T-helper 1 cell (primary cell): Measurements from ENCODE around the gene LRRC46.

Source experiments
- DNase-seq, 5 donors: peaks; one replicate each; pipeline ENCODE4 v3.0.0-alpha.2; 2012 to 2020

LRRC46 gene

GRCh38 chr17:47834756-47835155 lies 3.3 kb downstream of the LRRC46 start:
- DNase-seq, result no peak

GRCh38 chr17:47836601-47837000 lies 5.1 kb downstream of the LRRC46 start:
- DNase-seq, result no peak

DNA sequence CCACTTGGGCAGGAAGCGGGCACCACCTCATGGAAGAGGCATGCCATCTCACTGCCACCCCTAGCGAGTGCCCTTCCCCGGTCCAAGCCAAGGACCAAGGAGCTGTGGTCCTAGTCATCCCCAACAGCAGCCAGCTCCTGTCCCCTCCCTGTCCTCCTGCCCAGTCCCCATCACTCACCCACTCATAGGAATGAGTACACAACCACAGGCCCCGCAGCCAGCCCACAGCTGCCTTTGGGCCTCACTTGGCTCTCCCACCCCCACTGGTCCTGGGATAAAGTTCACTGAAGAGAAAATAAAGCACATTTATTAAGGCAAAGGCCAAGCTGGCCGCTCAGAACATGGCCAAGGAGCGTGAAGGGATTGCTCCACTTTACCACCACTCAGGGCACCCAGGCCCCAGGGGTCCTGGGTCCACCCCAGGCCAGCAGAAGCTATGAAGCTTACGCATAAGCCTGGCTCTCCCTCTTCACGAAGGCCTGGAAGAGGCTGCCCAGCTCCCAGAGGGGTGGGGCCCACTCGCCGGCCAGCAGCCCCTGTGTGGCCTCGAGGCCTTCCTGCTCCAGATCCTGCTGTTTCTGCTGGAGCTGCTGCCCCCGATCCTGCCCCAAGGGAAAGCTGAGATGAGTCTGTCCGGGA lies 6.0 kb downstream of the LRRC46 start:
- no peak for DNase-seq

- no peak for DNase-seq
Observed at GRCh38 chr17:47838636-47839035, 7.2 kb downstream of the LRRC46 start.

DNA sequence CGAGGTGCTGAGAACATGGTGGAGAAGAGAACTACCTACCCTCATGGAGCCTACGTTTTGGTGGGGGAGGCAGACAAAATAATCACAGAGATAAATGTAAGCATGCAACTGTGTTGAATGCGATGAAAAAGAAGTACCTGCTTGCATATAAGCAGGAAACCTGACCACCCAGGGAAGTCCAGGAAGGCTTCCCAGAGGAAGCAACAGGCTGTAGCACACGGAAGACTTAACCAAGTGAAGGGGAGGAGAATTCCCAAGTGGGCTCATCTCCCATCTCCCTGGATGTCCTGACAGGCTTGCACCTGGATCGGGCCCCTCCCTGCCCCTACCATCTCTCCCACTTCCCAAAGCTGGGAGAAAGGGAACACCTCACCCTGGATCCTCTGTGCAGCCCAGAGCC lies 7.6 kb downstream of the LRRC46 start:
- DNase-seq, result no peak

- DNase-seq, result no peak
Observed at GRCh38 chr17:47840001-47840741, 8.7 kb downstream of the LRRC46 start.

- peak; percentile 66 to 88 (median 75) for DNase-seq
Observed at GRCh38 chr17:47840742-47841487, 9.4 kb downstream of the LRRC46 start, which contains the start of gene SCRN2. Gene SCRN2, minus strand, starts transcription at chr17:47841273. Its CDS starts 430 bp downstream, at chr17:47840843.

- DNase-seq, result no peak
Observed at GRCh38 chr17:47841488-47842291, 10.2 kb downstream of the LRRC46 start.

- no peak for DNase-seq
Observed at GRCh38 chr17:47843391-47843730, 11.9 kb downstream of the LRRC46 start.

DNA sequence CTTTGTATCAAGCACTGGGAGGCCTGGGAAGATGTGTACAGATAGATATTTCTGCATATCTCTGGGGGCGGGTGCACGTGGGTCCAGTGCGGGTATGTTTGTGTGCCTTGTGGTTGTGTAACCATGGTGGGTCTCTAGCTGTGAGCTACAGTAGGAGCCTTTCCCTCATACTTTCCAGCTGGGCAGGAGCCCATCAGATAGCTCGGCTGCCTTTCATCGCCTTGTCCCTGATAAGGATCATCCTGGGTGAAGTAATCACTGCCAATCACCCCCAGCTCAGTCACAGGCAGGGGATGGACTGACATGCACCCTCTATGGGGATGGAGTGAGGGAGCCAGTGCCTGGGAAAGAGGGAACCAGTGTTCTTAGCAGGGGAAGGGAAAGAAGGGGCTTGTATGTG lies 12.8 kb downstream of the LRRC46 start:
- DNase-seq, result no peak

DNA sequence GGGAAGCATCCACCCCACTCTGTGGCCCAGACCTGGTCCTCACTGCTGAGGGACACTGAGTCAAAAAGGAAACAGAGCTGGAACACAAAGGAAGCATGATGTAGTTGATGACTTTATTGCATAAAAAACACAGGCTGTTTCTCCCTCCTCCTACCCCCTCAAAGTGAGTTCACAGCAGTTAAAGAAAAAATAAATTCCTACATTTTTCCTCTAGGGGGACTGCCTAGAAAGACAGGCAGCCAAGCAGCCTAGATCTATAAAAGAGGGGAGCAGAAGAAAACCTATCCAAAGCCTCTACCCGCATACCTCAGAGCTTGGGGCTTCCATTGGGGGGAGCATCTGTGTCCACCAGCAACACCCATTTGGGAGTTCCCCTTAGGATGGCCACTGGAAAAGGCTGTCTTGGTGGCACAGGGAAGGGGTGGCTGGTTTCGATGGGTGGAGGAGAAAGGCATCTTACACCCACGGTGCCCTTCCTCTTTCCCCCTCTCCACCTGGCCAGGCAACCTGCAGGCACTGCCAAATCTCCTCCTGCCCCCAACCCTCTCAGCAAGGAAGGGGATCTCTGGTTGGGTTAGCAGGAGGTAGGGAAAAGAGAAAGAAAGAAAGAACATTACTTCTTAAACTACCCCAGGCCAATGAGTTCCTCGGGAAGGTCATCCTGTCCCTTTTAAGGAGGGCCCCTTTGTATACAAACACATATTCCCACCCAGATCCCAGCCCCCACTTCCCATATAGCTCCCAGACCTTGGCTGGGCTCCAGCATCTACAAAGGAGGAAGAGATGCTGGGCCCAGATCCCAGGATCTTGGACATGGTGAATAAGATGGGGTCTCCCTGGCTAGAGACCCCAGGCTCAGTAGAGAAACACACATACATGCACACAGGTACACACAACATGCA lies 13.6 kb downstream of the LRRC46 start:
- no peak for DNase-seq

- DNase-seq, result no peak
Observed at GRCh38 chr17:47845716-47846075, 14.2 kb downstream of the LRRC46 start.

DNA sequence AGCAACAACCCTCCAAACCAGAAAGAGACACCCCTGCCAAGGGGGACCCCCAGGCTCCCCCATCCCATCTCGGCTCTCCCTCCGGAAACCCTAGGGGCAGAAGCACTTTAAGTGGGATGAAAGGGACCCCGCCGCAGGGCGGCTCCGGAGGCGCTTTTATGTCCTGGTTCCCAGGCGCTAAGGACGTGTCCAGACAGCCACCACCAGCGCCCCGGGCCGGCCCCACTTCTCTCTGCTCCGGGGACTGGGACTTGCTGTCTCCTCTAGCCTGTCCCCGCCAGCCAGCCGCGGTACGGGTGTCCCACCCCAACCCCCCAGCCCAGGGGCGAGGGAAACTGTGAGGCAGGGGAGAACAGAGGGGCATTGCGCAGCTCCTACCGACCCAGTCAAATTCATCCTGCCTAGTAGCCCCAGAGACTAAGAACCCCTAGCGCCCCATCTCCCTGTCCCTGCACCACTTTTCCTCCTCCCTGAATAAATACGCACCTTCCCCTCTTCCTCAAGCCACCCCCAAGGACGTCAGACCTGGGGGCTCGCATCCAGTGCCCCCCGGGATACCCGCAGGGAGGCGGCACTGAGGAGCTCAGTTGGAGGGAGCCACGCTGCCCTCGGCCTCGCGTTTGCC lies 15.4 kb downstream of the LRRC46 start:
- DNase-seq, result no peak

GRCh38 chr17:47847341-47848197 lies 16.1 kb downstream of the LRRC46 start:
- DNase-seq, result peak in 2 of 5 donors; percentile 20 to 42

DNA sequence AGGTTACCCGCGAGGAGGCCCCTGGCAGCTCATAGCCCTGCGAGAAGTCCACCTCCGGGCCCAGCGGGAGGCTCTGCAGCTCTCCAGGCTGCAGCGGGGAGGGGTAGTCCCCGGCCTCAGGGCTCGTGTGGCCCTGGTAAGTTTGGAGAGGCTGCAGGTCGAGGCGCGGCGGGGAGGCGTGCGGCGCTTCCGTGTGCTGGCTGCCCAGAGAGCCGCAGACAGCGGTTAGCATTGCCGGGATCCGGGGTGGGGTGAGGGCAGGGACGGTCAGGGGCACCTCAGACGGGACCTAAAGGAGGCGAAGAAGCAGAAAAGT lies 16.7 kb downstream of the LRRC46 start:
- DNase-seq, result no peak

- DNase-seq, result no peak
Observed at GRCh38 chr17:47850373-47850691, 18.9 kb downstream of the LRRC46 start.

DNA sequence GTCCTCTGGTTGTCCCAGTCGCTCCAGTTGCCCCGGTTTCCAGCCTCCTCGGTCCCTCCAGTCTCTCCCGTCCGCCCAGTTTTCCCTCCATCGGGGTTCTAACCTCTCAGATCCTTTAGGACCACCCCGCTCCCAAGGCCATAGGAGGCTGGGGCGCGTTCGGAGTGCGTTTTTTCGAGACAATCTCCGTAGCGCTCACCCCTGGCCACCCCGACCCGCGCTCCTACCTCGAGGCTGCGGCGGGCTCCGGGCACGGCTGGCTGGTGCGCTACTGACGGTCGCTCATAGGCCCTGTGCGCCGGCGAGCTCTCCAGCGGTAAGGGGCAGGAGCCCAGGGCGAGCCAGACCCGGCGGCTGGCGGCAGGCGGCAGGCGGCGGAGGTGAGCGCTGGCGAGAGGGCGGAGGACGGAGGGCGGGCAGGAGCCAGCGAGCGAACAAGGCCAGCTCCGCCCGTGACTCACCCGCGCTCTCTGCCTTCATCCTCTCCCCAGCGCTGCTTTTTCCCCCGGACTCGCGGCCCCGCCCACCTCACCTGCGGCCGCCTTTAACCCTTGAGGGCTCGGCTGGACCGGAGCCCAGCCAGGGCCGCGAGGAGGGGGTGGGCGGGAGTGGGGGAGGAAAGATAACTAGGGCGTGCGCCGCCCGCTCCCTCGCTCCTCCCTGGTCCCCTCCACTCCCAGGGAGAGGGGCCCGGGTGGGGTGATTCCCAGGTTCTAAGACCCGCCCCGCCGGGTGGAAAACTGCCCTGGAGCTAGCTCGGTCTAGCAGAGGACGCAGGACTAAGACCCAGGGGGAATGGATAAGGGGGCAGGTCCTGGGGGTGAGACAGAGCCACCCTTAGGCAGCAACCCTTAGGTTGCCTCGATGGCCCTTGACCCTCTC lies 19.5 kb downstream of the LRRC46 start, which contains the start of gene SP6:
TSS of gene SP6 (minus strand) at position 472 of the 882 bp plus-strand sequence. CDS start 2,734 bp downstream, outside the sequence.
- DNase-seq, result peak; percentile 36 to 50 (median 47)

GRCh38 chr17:47851764-47852112 lies 20.3 kb downstream of the LRRC46 start:
- no peak for DNase-seq

DNA sequence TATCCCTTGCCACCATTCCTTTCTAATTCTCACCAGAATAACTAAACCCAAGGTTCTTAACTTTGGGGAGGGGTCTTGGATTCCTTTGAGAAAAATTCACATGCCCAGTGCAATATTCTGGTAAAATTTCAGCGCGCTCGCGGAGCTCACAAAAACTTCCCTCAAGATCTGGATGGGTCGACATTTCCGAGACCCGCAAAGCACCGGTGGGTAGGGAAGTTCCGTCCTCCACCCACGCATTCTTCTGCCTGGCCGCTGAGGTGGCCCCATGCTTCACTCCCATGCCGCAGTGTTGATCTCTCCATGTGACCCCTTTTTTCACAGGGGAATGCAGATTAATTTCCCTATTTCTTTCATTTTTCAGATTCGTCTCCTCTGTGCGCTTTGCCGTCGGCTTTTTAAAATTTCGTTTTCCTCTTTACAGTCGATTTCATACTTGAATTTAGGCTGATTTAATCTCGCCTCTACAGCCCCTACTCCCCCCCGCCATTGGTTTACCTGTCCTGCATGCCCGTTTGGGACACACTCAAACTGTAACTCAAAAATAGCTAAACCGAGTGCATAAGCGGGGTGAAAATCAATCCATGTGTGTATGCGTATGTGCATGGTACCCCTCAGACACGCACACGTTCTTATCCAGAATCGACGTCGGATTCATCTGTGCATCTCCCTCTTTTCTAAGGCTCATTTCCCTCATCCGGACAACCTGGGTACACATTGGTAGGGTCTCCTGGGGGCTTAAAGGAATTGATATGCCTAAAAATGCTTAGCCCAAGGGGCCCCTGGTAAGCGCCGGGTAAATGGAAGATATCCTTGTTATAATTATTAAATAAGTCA lies 20.9 kb downstream of the LRRC46 start:
- DNase-seq, result no peak
